ENCODE data around the gene PRSS27. TPM values are rescaled to one million over a fixed set of nuclear protein-coding genes. Genes with fewer than 3 reads are reported as not detected.

Gene PRSS27
- total and polyA plus RNA-seq, 2 experiments from 2014 or later: 12.1 to 17.0 TPM

GRCh38 chr16:2749936-2750335, 29.9 kb upstream of the PRSS27 start:
- no peaks in the 10 kb centered on the region for H3K9me3 ChIP-seq (ENCODE audit: low read depth)
- H3K4me1 ChIP-seq (ENCODE audit: low read depth): peaks cover 18% of the 10 kb centered on the region
- H3K27me3 ChIP-seq: no peaks in the 10 kb centered on the region
- no peak for DNase-seq (ENCODE audit: low read depth in 1 of 2, low spot score in 1 of 2)
- H3K4me3 ChIP-seq: no peak overlapping the region
- H3K27ac ChIP-seq: no peak overlapping the region
- no peak for TF ChIP-seq CTCF (IDR thresholded peaks at IDR 0.05; ENCODE audit: low read depth, low read length)
- no peaks in the 10 kb centered on the region for H3K36me3 ChIP-seq

GRCh38 chr16:2749476-2749875, 29.5 kb upstream of the PRSS27 start:
- no peak for DNase-seq (ENCODE audit: low read depth in 1 of 2, low spot score in 1 of 2)
- no peak for TF ChIP-seq CTCF (IDR thresholded peaks at IDR 0.05; ENCODE audit: low read depth, low read length)
- Histone ChIP-seq H3K27me3 (no peaks in the 10 kb centered on the region), H3K27ac (no peak overlapping the region), H3K36me3 (no peaks in the 10 kb centered on the region), H3K9me3 (ENCODE audit: low read depth) (no peaks in the 10 kb centered on the region), H3K4me1 (ENCODE audit: low read depth) (peaks cover 13% of the 10 kb centered on the region), H3K4me3 (no peak overlapping the region)

- Histone ChIP-seq H3K27ac (no peak overlapping the region), H3K36me3 (no peaks in the 10 kb centered on the region), H3K27me3 (no peaks in the 10 kb centered on the region), H3K9me3 (ENCODE audit: low read depth) (no peaks in the 10 kb centered on the region), H3K4me3 (no peak overlapping the region), H3K4me1 (ENCODE audit: low read depth) (peaks cover 8% of the 10 kb centered on the region)
- TF ChIP-seq CTCF (IDR thresholded peaks at IDR 0.05; ENCODE audit: low read depth, low read length): no peak
- DNase-seq (ENCODE audit: low read depth in 1 of 2, low spot score in 1 of 2): no peak
Observed at GRCh38 chr16:2748757-2749455, 28.9 kb upstream of the PRSS27 start.

- no peak overlapping the region for H3K4me3 ChIP-seq
- H3K36me3 ChIP-seq: no peaks in the 10 kb centered on the region
- H3K27ac ChIP-seq: no peak overlapping the region
- no peaks in the 10 kb centered on the region for H3K9me3 ChIP-seq (ENCODE audit: low read depth)
- no peak for TF ChIP-seq CTCF (IDR thresholded peaks at IDR 0.05; ENCODE audit: low read depth, low read length)
- no peak for DNase-seq (ENCODE audit: low read depth in 1 of 2, low spot score in 1 of 2)
- no peaks in the 10 kb centered on the region for H3K4me1 ChIP-seq (ENCODE audit: low read depth)
- H3K27me3 ChIP-seq: no peaks in the 10 kb centered on the region
Observed at GRCh38 chr16:2745961-2746360, 25.9 kb upstream of the PRSS27 start.

- Histone ChIP-seq H3K27me3 (no peaks in the 10 kb centered on the region), H3K36me3 (no peaks in the 10 kb centered on the region), H3K27ac (no peak overlapping the region), H3K4me1 (ENCODE audit: low read depth) (no peaks in the 10 kb centered on the region), H3K4me3 (no peak overlapping the region), H3K9me3 (ENCODE audit: low read depth) (no peaks in the 10 kb centered on the region)
- no peak for DNase-seq (ENCODE audit: low read depth in 1 of 2, low spot score in 1 of 2)
- no peak for TF ChIP-seq CTCF (IDR thresholded peaks at IDR 0.05; ENCODE audit: low read depth, low read length)
Observed at GRCh38 chr16:2745116-2745890, 25.3 kb upstream of the PRSS27 start.
